H1 (cell line): Measurements from ENCODE around the gene LSM3. TPM values are rescaled to one million over a fixed set of nuclear protein-coding genes. Genes with fewer than 3 reads are reported as not detected.

Source experiments
- CTCF ChIA-PET: fragments of 300-600 bp; sonication (Branson Sonifier 250); formaldehyde crosslinking; loops from one replicate; lab custom pipeline; 2021; ENCODE audit not compliant: partially characterized antibody; lab: Charles Lee
- POLR2A ChIA-PET: fragments of 300-600 bp; sonication (Branson Sonifier 250); formaldehyde crosslinking; loops from one replicate; lab custom pipeline; 2021; ENCODE audit warnings: inconsistent platforms; ENCODE audit not compliant: partially characterized antibody; lab: Charles Lee
- DNase-seq, 2 experiments: peaks; one replicate each; pipeline versions ENCODE4 v3.0.0 to v3.0.0-alpha.2; 2010 to 2022; ENCODE audit warnings: low spot score in 2 of 2, low read depth in 1 of 2, mixed read lengths in 1 of 2
- FAIRE-seq: peaks from 2 replicates; lab custom pipeline; 2011; peaks lifted over from hg19 to GRCh38; lab: Jason Lieb, UNC
- H2AFZ ChIP-seq: 2 replicates; pipeline ENCODE4 v1.8.1; 2012; ENCODE audit warnings: low read length, inconsistent platforms
- H2AK5ac ChIP-seq: 2 replicates; pipeline ENCODE4 v1.6.1; 2013; ENCODE audit warnings: low read depth, low read length
- H2BK120ac ChIP-seq: replicated peaks from 2 replicates; pipeline ENCODE3; 2013; ENCODE audit warnings: low read depth, low read length, inconsistent platforms
- H2BK12ac ChIP-seq: 2 replicates; pipeline ENCODE4 v1.6.1; 2013; ENCODE audit warnings: low read depth, low read length
- H2BK15ac ChIP-seq: 2 replicates; pipeline ENCODE4 v1.6.1; 2013; ENCODE audit warnings: low read length
- H2BK20ac ChIP-seq: 2 replicates; pipeline ENCODE4 v1.6.1; 2013; ENCODE audit warnings: low read length
- H2BK5ac ChIP-seq: 2 replicates; pipeline ENCODE4 v1.6.1; 2013; ENCODE audit warnings: low read depth, low read length
- H3K14ac ChIP-seq: 2 replicates; pipeline ENCODE4 v1.6.1; 2013; ENCODE audit warnings: inconsistent platforms; ENCODE audit not compliant: insufficient read length
- H3K18ac ChIP-seq: 2 replicates; pipeline ENCODE4 v1.6.1; 2013; ENCODE audit warnings: low read length; ENCODE audit errors: extremely low read depth
- H3K23ac ChIP-seq: 2 replicates; pipeline ENCODE4 v1.6.1; 2013; ENCODE audit warnings: inconsistent platforms; ENCODE audit not compliant: insufficient read length
- H3K23me2 ChIP-seq: 2 replicates; pipeline ENCODE4 v1.6.1; 2013; ENCODE audit warnings: low read depth, low read length
- H3K27ac ChIP-seq: 2 replicates; pipeline ENCODE4 v1.6.1; 2011; ENCODE audit warnings: low read depth, low read length, inconsistent platforms
- H3K27me3 ChIP-seq, 4 experiments: replicated peaks in 1 of 4; 1 replicate in 1 of 4; 2 replicates in 3 of 4; pipeline versions ENCODE4 v1.6.1 to v1.8.1; 2011 to 2013; ENCODE audit warnings: low read length in 3 of 4, mild to moderate bottlenecking in 3 of 4, inconsistent platforms in 2 of 4, mixed read lengths in 2 of 4, moderate library complexity in 1 of 4; ENCODE audit not compliant: control insufficient read depth in 3 of 4, insufficient read depth in 3 of 4; ENCODE audit errors: extremely low read depth in 1 of 4
- H3K36me3 ChIP-seq, 4 experiments: 2 replicates each; pipeline versions ENCODE4 v1.6.1 to v1.8.1; 2011 to 2013; ENCODE audit warnings: mild to moderate bottlenecking in 4 of 4, low read length in 3 of 4, moderate library complexity in 2 of 4, control low read depth in 1 of 4, inconsistent platforms in 1 of 4; ENCODE audit not compliant: insufficient read depth in 4 of 4, control insufficient read depth in 2 of 4
- H3K4ac ChIP-seq: replicated peaks from 2 replicates; pipeline ENCODE3; 2013; ENCODE audit warnings: low read length, low read depth, mixed read lengths, inconsistent platforms; ENCODE audit not compliant: insufficient read length
- H3K4me1 ChIP-seq, 4 experiments: replicated peaks in 1 of 4; 1 replicate in 1 of 4; 2 replicates in 3 of 4; pipeline versions ENCODE4 v1.6.1 to v1.8.1; 2011 to 2013; ENCODE audit warnings: low read length in 3 of 4, inconsistent platforms in 2 of 4, mixed read lengths in 1 of 4; ENCODE audit not compliant: insufficient read depth in 4 of 4, control insufficient read depth in 3 of 4
- H3K4me2 ChIP-seq, 2 experiments: 2 replicates each; pipeline versions ENCODE4 v1.6.1 to v1.8.1; 2011 to 2013; ENCODE audit warnings: low read depth in 2 of 2, low read length in 2 of 2, control low read depth in 1 of 2, inconsistent platforms in 1 of 2, mild to moderate bottlenecking in 1 of 2; ENCODE audit not compliant: insufficient read depth in 1 of 2
- H3K4me3 ChIP-seq, 4 experiments: fragments of 200-600, 300-600 bp in 1 of 4; sonication (generic), shearing (Covaris generic), sonication (Bioruptor Twin) in 1 of 4; 2 replicates each; pipeline versions ENCODE4 v1.5.1 to v1.8.1; 2011 to 2016; ENCODE audit warnings: low read length in 4 of 4, low read depth in 3 of 4, control low read depth in 2 of 4, inconsistent platforms in 2 of 4, mild to moderate bottlenecking in 2 of 4, mixed read lengths in 1 of 4, moderate library complexity in 1 of 4; ENCODE audit not compliant: insufficient read depth in 2 of 4; ENCODE audit errors: extremely low read depth in 1 of 4
- H3K56ac ChIP-seq: replicated peaks from 2 replicates; pipeline ENCODE3; 2013; ENCODE audit warnings: low read depth, mild to moderate bottlenecking, mixed read lengths, low read length, inconsistent platforms; ENCODE audit not compliant: insufficient read length
- H3K79me1 ChIP-seq: 2 replicates; pipeline ENCODE4 v1.6.1; 2013; ENCODE audit warnings: low read depth, low read length, control low read depth
- H3K79me2 ChIP-seq, 2 experiments: 2 replicates each; pipeline versions ENCODE4 v1.6.1 to v1.8.1; 2012 to 2013; ENCODE audit warnings: low read length in 2 of 2, mild to moderate bottlenecking in 2 of 2, inconsistent platforms in 1 of 2; ENCODE audit not compliant: insufficient read depth in 2 of 2, control insufficient read depth in 1 of 2
- H3K9ac ChIP-seq, 4 experiments: replicated peaks in 1 of 4; 1 replicate in 1 of 4; 2 replicates in 3 of 4; pipeline versions ENCODE4 v1.6.1 to v1.8.1; 2011 to 2013; ENCODE audit warnings: low read depth in 3 of 4, low read length in 3 of 4, control low read depth in 2 of 4, mild to moderate bottlenecking in 2 of 4, moderate library complexity in 2 of 4, inconsistent platforms in 1 of 4; ENCODE audit errors: extremely low read depth in 1 of 4
- H3K9me3 ChIP-seq, 2 experiments: 2 replicates each; pipeline versions ENCODE4 v1.6.1 to v1.8.1; 2012 to 2013; ENCODE audit warnings: mild to moderate bottlenecking in 2 of 2, moderate library complexity in 2 of 2, control low read depth in 1 of 2, inconsistent platforms in 1 of 2, low read depth in 1 of 2, low read length in 1 of 2, mixed read lengths in 1 of 2; ENCODE audit not compliant: insufficient read depth in 2 of 2
- H4K20me1 ChIP-seq, 2 experiments: replicated peaks in 1 of 2; 2 replicates each; pipeline versions ENCODE3 to v1.8.1; 2011 to 2013; ENCODE audit warnings: inconsistent platforms in 2 of 2, low read length in 2 of 2, mild to moderate bottlenecking in 1 of 2; ENCODE audit not compliant: insufficient read depth in 2 of 2, control insufficient read depth in 1 of 2
- H4K5ac ChIP-seq: 2 replicates; pipeline ENCODE4 v1.6.1; 2013; ENCODE audit warnings: low read length, low read depth, mixed read lengths, inconsistent platforms; ENCODE audit not compliant: insufficient read length
- H4K8ac ChIP-seq: 2 replicates; pipeline ENCODE4 v1.8.0; 2013; ENCODE audit warnings: mild to moderate bottlenecking, moderate library complexity, low read length, inconsistent platforms; ENCODE audit not compliant: insufficient read depth; ENCODE audit errors: extremely low read depth
- H4K91ac ChIP-seq: replicated peaks from 2 replicates; pipeline ENCODE3; 2013; ENCODE audit warnings: low read length, mixed read lengths, inconsistent platforms; ENCODE audit not compliant: insufficient read length
- BCL11A ChIP-seq, 2 experiments: IDR thresholded peaks; one replicate each; pipeline ENCODE4 v1.6.1; 2011; ENCODE audit warnings: low read depth in 2 of 2, low read length in 2 of 2, mild to moderate bottlenecking in 2 of 2
- CBX8 ChIP-seq: fragments of 300-800, 300-1000 bp; sonication (generic); IDR thresholded peaks from 2 replicates; pipeline ENCODE4 v1.7.1; 2016; ENCODE audit warnings: low read depth, low read length, borderline replicate concordance
- KDM5A ChIP-seq: fragments of 200-600 bp; IDR thresholded peaks from 2 replicates; pipeline ENCODE4 v1.7.1; 2012; ENCODE audit warnings: mild to moderate bottlenecking, low read length, inconsistent platforms, mixed read lengths
- NANOG ChIP-seq: IDR thresholded peaks from 2 replicates; pipeline ENCODE4 v1.6.1; 2011; ENCODE audit warnings: low read length, low read depth, mild to moderate bottlenecking, inconsistent platforms; ENCODE audit not compliant: insufficient read depth, poor library complexity, severe bottlenecking
- RAD21 ChIP-seq, 2 experiments: IDR thresholded peaks in 1 of 2; conservative IDR thresholded peaks in 1 of 2; 2 replicates each; pipeline ENCODE4 v1.6.1; 2011; ENCODE audit warnings: low read depth in 2 of 2, low read length in 2 of 2, improper control_type of control experiment in 1 of 2, inconsistent platforms in 1 of 2, mild to moderate bottlenecking in 1 of 2, moderate library complexity in 1 of 2
- SAP30 ChIP-seq: fragments of 300-600 bp; sonication (generic); IDR thresholded peaks from 2 replicates; pipeline ENCODE4 v1.7.1; 2012; ENCODE audit warnings: low read length, moderate library complexity, mild to moderate bottlenecking, inconsistent platforms; ENCODE audit not compliant: insufficient read depth, insufficient replicate concordance
- WGBS, 2 experiments: shearing (Covaris generic) in 1 of 2; methylation state at CpG; one replicate each; pipeline versions ENCODE4 v1.1.6 to v1.1.7; 2013 to 2015; ENCODE audit warnings: low lambda C conversion rate in 2 of 2, mixed read lengths in 2 of 2, inconsistent platforms in 1 of 2, low coverage in 1 of 2, missing lambda C conversion rate in 1 of 2; ENCODE audit not compliant: insufficient replicate concordance in 2 of 2, insufficient coverage in 1 of 2, insufficient read length in 1 of 2; ENCODE audit errors: extremely low coverage in 1 of 2, missing lambda C conversion rate in 1 of 2; 5-methylcytosine and 5-hydroxymethylcytosine counted together
- polyA plus RNA-seq, 7 experiments: library from polyadenylated mRNA; depleted of rRNA in 3 of 7; stranded (reverse) in 5 of 7; unstranded in 2 of 7; fragments of >200 nt in 5 of 7; fragments of 200-250 nt in 2 of 7; gene quantifications; 1 replicate in 5 of 7; 2 replicates in 1 of 7; 4 replicates in 1 of 7; pipeline versions ENCODE4 v1.2.1 to v1.2.3, GENCODE V29; 2011 to 2013; ENCODE audit warnings: missing spikeins in 2 of 7, mixed read lengths in 2 of 7
- total RNA-seq: library from RNA; stranded (reverse); fragmentation: NEBNext Ultra II Directional; extraction: Animal tissue kit (Norgen Biotek cat#: 25700); gene quantifications from 2 replicates; pipeline ENCODE4 v1.2.1, GENCODE V29; 2021

Gene LSM3
- total and polyA plus RNA-seq, 2 of the 8 experiments (the other 6 are each of a cell fraction or from before 2014, with no cell fraction given): 7.1 to 25.4 TPM

DNA sequence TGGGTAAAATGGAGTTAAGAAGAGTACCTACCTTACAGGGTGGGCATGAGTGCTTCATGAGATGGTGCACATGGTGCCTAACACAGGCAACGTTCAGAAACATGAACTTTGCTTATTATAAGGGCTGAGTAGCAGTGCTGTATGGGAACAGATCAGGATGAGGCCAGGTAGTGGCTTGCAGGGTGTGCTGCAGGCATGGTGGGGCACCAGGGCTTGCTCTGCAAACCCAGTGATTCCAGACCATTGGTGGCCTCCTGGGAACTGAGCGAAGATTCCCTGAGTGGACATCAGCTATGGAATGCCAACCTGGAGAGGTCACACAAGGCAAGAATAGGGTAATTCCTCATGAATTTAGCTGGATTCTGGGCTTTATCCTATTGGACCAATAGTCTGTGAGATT lies 37.9 kb upstream of the LSM3 start:
- H3K9me3 ChIP-seq: no peaks in the 10 kb centered on the region
- H2BK5ac ChIP-seq: no peak overlapping the region
- H4K20me1 ChIP-seq: peaks cover 2 to 10% of the 10 kb centered on the region in 2 experiments
- no peak overlapping the region for H3K56ac ChIP-seq
- no peak overlapping the region for H3K4ac ChIP-seq
- H3K36me3 ChIP-seq: peaks cover 0 to 11% (median 8%) of the 10 kb centered on the region in 4 experiments; a peak in 4 of 8 replicates
- no peaks in the 10 kb centered on the region for H3K23me2 ChIP-seq
- H4K8ac ChIP-seq: no peak overlapping the region
- no peak overlapping the region for H3K4me2 ChIP-seq
- no peak overlapping the region for H2BK120ac ChIP-seq
- no peak overlapping the region for H2AFZ ChIP-seq
- no peak overlapping the region for H2BK20ac ChIP-seq
- FAIRE-seq (no peak), DNase-seq (no peak)
- 80% methylated on average over 2 of the region's 2 CpGs; no CpG with 5 or more reads in 1 of the 2 experiments for WGBS, 2 experiments
- no peak overlapping the region for H2BK12ac ChIP-seq
- no peak overlapping the region for H2BK15ac ChIP-seq
- no peak overlapping the region for H3K4me3 ChIP-seq
- no peaks in the 10 kb centered on the region for H3K27me3 ChIP-seq
- no peaks in the 10 kb centered on the region; a peak in 3 of 7 replicates for H3K4me1 ChIP-seq
- H3K14ac ChIP-seq: no peak overlapping the region
- no peak overlapping the region for H3K23ac ChIP-seq
- H3K27ac ChIP-seq: no peak overlapping the region
- H4K5ac ChIP-seq: no peak overlapping the region
- H3K9ac ChIP-seq: no peak overlapping the region
- ChIA-PET CTCF (interaction anchor here (0.6 to 1.0 kb wide), 2 partner anchors 26 to 327 kb away, joined by 3 read pairs; no protein-coding TSS in a partner anchor), POLR2A (interaction anchor here (0.9 to 6.2 kb wide), 3 partner anchors 10 to 38 kb away, joined by 3 to 32 read pairs (median 3); partner anchors contain the start of genes CHCHD4, LSM3, TMEM43 and XPC)
- no peak overlapping the region for H3K18ac ChIP-seq
- H4K91ac ChIP-seq: no peak overlapping the region
- no peaks in the 10 kb centered on the region for H3K79me2 ChIP-seq
- H3K79me1 ChIP-seq: no peaks in the 10 kb centered on the region
- no peak overlapping the region for H2AK5ac ChIP-seq
- TF ChIP-seq SAP30 (no peak), CBX8 (no peak), RAD21 (IDR thresholded peaks at IDR 0.05 in 1 of 2, conservative IDR thresholded peaks at IDR 0.05 in 1 of 2; ENCODE audit: low read depth in 2 of 2, low read length in 2 of 2) (no peak), NANOG (no peak), KDM5A (no peak), BCL11A (IDR thresholded peaks at IDR 0.05; ENCODE audit: low read depth in 2 of 2, low read length in 2 of 2) (no peak)
